ENCODE data around the gene DDA1. TPM values are rescaled to one million over a fixed set of nuclear protein-coding genes. Genes with fewer than 3 reads are reported as not detected.

DDA1 gene
- total and polyA plus RNA-seq, 2 of the 13 experiments (the other 11 are each of a cell fraction or from before 2014, with no cell fraction given): 24.5 to 26.0 TPM

DNA sequence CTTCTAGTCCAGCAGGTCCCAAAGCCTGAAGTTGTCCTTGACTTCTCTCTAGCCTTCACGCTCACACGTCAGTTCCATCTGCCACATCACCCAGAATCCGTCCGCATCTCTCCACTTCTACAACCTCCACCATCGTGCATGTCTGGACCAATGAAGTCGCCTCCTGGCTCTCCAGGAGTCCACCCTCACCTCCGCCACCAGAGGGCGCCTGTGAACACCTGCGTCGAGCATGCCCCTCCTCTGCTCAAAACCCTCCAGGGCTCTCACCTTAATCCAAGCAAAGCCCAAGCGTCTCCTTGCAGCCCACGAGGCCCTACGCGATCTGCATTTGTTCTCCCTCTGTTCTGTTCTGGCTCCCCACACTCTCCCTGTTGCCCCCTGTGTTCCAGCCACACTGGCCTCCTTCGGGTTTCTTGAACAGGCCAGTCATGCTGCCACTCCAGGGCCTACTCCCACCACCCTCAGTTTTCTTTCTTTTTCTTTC, 48.5 kb upstream of the DDA1 start (continued):
- TF ChIP-seq ZNF280D (CRISPR knock-in tag; IDR thresholded peaks at IDR 0.05) (0 out of 2 replicates have a peak, but pooled peaks have one; percentile 24), FOXO1 (CRISPR knock-in tag; IDR thresholded peaks at IDR 0.05) (0 out of 2 replicates have a peak, but pooled peaks have one; percentile 45), HOXA7 (CRISPR knock-in tag; IDR thresholded peaks at IDR 0.05) (no peak), KDM4B (CRISPR knock-in tag; IDR thresholded peaks at IDR 0.05) (no peak), MED1 (CRISPR knock-in tag; IDR thresholded peaks at IDR 0.05) (0 out of 2 replicates have a peak, but pooled peaks have one; percentile 9), MAFG (CRISPR knock-in tag; IDR thresholded peaks at IDR 0.05) (no peak), FOXM1 (CRISPR knock-in tag; IDR thresholded peaks at IDR 0.05) (no peak), SP5 (CRISPR knock-in tag; IDR thresholded peaks at IDR 0.05; ENCODE audit: borderline replicate concordance, low read depth) (peak; percentile 37; the same call in 1 of the 2 replicates), DNMT1 (CRISPR knock-in tag; IDR thresholded peaks at IDR 0.05) (no peak), PRDM15 (CRISPR knock-in tag; IDR thresholded peaks at IDR 0.05) (no peak), ZNF782 (CRISPR knock-in tag; IDR thresholded peaks at IDR 0.05; ENCODE audit: borderline replicate concordance) (no peak), ZBTB7B (CRISPR knock-in tag; IDR thresholded peaks at IDR 0.05) (peak; percentile 38; the same call in 1 of the 2 replicates), TFAP4 (IDR thresholded peaks at IDR 0.05; ENCODE audit: borderline replicate concordance, low read depth) (no peak), CHD4 (IDR thresholded peaks at IDR 0.05; ENCODE audit: borderline replicate concordance, low read length) (no peak), ATF4 (CRISPR knock-in tag; IDR thresholded peaks at IDR 0.05) (no peak)
- TF ChIP-seq, protein P1, sequence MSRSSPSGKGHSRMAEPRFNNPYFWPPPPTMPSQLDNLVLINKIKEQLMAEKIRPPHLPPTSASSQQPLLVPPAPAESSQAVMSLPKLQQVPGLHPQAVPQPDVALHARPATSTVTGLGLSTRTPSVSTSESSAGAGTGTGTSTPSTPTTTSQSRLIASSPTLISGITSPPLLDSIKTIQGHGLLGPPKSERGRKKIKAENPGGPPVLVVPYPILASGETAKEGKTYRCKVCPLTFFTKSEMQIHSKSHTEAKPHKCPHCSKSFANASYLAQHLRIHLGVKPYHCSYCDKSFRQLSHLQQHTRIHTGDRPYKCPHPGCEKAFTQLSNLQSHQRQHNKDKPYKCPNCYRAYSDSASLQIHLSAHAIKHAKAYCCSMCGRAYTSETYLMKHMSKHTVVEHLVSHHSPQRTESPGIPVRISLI (CRISPR knock-in tag; IDR thresholded peaks at IDR 0.05; ENCODE audit: borderline replicate concordance): no peak
- TF ChIP-seq, protein P2, sequence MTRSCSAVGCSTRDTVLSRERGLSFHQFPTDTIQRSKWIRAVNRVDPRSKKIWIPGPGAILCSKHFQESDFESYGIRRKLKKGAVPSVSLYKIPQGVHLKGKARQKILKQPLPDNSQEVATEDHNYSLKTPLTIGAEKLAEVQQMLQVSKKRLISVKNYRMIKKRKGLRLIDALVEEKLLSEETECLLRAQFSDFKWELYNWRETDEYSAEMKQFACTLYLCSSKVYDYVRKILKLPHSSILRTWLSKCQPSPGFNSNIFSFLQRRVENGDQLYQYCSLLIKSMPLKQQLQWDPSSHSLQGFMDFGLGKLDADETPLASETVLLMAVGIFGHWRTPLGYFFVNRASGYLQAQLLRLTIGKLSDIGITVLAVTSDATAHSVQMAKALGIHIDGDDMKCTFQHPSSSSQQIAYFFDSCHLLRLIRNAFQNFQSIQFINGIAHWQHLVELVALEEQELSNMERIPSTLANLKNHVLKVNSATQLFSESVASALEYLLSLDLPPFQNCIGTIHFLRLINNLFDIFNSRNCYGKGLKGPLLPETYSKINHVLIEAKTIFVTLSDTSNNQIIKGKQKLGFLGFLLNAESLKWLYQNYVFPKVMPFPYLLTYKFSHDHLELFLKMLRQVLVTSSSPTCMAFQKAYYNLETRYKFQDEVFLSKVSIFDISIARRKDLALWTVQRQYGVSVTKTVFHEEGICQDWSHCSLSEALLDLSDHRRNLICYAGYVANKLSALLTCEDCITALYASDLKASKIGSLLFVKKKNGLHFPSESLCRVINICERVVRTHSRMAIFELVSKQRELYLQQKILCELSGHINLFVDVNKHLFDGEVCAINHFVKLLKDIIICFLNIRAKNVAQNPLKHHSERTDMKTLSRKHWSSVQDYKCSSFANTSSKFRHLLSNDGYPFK (CRISPR knock-in tag; IDR thresholded peaks at IDR 0.05; ENCODE audit: borderline replicate concordance): no peak
